NCI-H1694 (cell line): ENCODE measurements around the gene ST6GALNAC3.
"Not testable (repeated sequence)": the region's sequence is repeated elsewhere in the genome, so short reads cannot be mapped to it uniquely, and the experiment has no call there.

ENCODE experiments used
- DNase-seq: peaks from one replicate; lab custom pipeline; 2025; lab: John Stamatoyannopoulos, UW

The ST6GALNAC3 gene

DNA sequence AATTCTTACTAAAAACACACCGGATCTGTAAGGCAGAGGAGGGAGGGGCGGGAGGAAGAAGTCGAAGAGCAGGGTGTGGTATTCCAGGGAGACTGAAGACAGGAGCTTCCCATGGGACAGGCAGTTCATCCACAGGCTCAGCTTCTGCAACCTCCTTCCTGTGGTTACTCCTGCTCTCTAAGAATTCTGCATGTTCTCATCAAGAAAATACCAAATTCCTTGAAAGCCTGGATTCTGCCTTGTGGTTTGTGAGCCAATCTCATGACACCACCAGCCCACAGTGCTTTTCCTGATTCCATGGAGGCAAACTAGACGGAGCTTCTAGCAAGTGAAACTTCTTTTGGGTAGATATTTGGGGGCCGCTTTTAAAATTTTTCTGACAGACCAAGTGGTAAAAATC lies 1.1 kb upstream of the ST6GALNAC3 start:
- no peak for DNase-seq

DNA sequence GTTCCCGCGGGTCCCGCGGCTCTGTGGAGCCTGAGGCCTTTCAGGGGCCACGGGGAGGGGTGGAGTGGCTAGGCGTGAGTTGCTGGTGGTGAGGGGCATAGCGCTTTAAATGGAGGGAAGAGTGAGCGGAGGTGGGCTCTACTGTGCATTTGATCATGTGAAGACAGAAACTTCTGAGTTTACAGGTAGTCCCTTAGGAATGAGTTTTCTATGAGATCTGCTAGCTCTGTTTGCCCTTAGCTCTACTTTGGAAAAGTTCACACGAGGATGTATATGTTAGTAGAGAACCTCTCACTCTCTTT lies 593 bp downstream of the ST6GALNAC3 start:
- no peak for DNase-seq

DNA sequence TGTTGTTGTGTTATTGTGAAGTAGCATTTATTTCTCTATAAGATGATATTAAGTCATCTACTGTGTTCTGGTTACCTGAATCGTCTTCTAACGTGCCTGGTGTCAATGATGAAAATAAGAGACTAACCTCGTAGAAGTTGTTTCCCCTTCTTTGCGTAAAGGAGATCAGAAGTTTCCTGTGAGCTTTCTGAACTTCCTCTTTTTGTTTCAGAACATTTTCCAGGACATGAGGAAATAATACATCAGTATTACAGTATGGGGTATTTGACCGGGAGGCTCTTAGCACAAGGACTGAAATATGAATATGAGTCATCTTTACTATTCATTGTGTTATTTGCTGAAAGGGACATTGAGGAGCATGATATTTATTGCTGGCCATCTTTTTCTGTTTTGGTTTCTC lies 1.3 kb downstream of the ST6GALNAC3 start:
- no peak for DNase-seq

DNA sequence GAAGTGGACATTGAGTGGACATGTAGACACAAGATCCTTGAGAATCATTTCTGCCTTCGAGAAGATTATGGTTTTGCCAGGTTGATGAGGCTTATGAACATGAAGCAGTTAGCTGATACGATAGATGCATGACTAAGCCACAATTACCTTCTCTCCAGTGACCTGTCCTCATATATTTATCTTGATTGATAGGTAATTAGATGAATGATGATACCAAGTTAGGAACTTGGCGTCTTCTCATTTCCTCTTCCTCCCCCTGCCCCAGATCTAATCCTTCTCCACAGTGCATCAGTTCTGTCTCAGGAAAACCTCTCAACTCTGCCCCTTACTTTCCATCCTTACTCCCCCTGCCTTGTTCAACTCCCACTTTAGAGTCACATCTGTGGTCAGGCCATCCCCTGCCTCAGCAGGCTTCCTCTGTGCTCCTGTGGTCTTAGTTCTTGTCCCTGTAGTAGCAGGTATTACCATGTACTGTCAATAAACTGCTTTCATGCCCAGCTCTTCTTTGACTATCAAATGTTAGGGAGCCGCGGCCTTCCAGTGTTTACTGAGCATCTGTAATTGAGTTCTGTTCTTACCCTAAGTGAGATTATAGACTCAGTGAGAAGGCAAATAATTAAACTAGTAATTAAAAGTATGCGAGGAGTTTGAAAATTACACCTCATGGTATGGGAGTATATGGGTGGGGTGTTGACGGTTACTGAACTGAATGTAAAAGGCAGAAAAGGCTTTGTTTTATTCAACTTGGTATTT lies 5.1 kb downstream of the ST6GALNAC3 start:
- no peak for DNase-seq

DNA sequence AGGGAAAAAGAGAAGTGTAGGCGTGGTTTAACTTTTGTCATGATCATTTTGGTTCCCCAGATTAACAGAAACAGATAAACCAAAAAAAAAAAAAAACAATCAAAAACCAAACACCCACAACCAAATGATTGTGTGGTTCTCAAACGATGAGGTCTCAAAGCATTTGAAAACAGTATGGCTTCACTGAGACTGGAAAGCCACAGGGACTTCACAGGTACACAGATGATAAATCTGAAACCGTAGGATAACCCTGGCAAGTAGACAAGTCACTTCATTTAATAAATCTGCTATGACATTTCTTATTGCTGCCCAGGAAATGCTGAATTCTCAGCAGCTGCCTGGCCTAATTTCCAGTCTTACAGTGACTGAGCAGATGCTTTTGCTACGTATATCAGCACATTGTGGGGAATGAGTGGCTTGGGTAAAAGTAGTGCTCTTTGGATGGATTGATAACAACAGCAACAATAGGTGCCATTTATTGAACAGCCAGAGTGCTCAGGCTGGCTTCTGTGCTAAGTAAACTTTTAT lies 6.1 kb downstream of the ST6GALNAC3 start:
- DNase-seq = peak; percentile 18

DNA sequence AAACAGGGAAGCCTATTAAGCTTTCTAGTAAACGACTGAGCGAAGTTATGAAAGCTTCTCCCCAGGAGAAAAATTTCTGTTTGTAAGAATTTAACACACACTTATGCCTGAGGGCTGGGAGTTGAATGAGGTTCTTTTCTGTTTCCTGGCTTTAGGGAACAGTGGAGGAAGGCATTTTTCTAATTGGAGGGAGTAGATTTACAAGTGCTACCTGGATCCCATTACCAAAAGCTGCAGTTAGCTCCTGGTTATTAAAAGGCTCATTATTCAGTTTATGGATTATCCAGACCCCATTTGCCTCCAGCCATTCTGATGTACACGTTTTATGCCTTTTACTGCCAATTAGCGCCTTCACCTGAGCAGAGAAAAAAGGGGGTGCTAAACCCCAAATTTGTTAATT lies 7.5 kb downstream of the ST6GALNAC3 start:
- no peak for DNase-seq

DNA sequence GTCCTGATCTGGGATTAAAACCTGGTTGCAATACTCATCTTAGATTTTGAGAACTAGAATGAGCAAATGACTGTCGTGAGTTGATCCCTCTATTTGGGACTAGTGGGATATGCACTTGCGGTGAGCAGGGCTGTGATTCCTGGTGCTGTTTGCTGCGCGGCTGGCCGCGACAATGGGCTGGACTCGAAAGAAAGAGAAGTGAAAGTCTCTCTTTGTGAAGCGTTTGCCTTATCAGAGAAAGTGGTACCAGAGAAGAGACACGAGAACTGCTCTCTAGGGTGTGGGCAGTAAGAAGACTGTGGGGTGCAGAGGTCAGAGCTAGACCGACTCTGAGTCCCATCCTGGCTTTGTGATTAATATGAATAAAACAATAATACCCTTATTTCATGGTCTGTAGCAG lies 8.6 kb downstream of the ST6GALNAC3 start:
- DNase-seq = no peak

DNA sequence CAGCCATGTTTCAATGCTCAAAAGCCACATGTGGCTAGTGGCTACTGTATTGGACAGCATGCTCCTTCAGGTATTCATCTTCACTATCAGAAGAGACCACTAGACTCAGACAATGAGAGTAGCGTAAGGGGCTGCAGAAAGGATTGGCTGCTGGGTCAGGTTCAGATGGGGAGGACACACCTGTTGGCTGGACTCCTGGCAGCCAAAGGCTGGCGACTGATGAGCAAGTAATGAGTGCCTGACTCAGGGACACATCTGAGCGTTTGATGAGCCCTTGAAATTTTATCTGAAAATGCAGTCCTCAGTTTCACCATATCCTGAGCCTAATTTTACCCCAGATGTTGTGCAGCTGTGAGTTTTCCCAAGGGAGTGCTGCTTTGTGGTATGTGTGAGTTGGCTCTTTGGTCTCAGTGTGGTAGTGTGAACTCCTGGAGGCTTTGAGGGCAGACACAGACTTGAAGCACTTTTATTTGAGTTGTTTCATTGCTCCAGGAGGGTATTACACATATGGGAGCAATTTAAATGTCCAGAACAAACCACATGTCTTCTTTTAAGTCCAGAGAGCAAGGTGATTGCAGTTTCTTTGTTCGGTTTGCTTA lies 9.6 kb downstream of the ST6GALNAC3 start:
- DNase-seq = no peak

DNA sequence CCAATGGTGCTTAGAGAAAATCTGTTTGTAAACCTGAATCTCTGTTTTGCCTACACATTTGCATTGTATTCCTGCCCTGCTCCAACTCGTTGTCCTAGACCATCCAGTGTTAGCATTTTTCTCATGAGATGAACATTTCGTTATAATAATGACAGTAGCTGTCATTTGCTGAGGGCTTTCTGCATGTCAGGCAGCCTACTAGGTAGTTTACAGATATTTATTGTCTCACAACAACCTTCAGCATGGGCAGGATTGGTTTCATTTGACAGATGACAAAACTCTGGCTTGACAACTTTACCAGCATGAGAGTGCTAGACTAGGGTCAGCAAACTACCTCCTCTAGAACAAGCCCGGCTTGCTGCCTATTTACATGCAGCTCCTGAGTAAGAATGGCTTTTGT lies 10.1 kb downstream of the ST6GALNAC3 start:
- no peak for DNase-seq

DNA sequence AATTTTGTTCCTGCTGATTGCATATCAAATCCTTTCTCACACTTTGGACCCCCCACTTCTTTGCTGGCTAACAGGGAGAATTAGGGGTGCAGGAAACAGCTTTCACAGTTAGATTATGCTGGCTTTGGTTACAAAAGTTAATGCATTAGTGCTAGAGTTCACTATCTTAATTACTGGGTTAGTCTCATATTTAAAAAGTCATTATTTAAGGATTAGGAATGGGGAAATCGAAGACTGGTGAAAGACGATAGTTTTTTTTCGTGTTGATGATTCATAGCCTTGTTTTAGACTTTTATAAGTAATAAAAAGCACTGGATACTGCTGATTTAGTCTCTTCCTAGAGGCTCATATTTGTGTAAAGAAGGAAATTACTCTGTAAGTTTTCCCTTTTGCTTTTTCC lies 11.6 kb downstream of the ST6GALNAC3 start:
- no peak for DNase-seq

DNA sequence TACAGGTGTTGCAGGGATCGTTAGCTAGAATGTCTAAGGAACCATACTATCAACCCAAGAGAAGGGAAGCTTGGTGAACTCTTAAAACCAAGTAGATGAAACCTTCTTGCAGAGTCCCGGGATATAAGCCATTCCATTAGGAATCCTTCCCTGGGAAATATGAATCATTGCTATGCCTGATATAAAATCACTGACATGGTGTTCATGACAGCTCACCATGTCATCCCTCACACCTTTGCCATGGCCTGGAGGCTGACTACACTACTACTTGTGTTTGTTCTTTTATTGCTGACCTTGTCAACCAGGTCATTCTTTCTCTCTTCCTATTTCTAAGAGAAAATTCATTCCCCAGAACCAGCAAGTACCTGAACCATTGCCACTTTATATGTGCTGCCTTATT lies 12.1 kb downstream of the ST6GALNAC3 start:
- no peak for DNase-seq

DNA sequence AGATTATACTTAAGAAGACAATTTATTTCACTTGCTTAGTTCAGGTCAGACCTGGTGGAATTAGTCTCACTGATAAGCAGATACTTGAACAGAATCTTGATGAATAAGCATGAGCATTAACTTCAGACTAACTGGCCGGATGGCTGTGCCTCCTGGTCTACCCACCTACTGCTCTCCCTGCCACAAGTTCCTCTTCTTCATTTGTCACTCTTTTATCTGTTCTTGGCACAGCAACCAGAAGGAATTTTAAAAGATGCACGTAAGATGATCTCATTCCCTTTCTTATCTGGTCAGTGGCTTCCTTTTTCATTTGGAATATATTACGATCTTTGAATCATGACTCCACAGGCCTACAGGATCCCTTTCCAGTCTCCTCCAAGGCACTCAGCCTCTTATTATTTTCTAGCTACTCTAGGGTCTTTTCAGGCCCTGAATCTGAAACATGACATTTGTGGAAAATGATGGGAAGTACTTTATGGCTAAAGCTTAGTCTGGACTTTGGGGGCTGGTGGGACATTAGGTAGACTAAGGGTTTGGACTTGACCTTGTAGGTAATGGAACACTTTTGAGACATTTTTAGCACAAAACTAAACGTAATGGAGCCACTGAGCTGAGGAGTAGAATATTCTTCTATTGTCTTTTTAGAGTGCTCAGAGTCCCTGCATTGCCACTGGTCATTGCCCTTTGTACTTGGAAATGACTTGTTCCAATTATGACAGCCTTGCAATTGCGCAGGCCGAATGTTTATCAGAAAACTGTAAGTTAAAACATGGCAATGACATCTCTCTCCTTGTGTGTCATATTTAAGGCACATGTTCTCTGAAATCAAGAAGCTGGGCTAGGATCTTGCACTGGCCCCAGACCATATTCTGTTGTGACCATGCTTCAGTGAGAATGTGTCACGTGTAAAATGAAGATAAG lies 16.0 kb downstream of the ST6GALNAC3 start:
- DNase-seq = no peak

DNA sequence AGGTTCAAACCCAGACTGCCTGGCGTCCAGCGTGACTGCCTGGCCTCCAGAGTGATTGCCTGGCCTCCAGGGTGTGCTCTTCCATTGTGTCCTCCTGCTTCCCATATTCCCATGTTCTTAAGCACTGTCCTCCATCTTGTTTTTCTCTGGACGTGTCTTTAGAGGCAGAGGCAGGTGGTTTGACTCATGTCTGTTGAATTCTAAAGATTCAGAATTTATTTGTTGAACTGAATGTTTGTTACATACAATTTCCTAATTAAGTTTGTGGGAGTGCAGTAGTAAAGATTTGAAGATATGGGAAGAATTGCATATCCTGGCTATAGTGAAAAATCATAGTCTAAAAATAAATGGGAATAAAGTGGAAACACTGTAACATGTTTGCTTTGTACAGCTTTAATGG lies 18.3 kb downstream of the ST6GALNAC3 start:
- no peak for DNase-seq

DNA sequence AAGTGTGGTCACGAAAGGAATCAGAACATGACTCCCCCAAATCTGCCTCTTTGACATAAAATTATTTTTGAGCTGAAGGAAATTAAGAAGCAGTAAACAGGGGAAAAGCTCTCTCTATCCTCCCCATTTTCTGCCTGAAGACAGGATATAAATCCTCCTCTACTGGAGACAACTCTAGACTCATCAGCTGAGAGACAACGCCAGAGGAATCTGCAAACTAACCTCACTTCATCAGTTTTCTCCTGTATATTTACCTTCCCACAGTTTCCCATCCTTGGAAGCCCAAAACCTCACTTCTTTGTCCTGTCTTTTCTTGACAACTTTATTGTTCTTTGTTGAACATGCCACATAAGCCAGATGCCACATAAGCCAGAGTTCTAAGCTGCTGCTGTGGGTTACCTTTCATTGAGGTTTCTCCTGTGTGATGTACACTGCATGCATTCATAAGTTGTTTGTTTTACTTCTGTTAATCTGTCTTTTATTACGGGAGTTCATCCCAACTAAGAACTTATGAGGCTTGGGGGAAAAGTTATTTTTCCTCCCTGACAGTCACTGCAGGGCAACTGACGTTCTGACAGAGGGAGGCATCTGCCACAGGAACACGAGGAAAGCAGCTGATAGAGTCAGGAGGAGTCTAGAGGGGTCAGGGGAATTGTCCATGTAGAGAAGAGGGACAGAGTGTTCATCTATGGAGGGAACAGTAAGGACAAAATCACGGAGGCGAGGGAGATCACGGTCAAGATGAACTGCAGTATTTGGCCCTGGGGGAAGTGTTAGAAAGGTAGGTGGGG lies 19.2 kb downstream of the ST6GALNAC3 start:
- DNase-seq = no peak

DNA sequence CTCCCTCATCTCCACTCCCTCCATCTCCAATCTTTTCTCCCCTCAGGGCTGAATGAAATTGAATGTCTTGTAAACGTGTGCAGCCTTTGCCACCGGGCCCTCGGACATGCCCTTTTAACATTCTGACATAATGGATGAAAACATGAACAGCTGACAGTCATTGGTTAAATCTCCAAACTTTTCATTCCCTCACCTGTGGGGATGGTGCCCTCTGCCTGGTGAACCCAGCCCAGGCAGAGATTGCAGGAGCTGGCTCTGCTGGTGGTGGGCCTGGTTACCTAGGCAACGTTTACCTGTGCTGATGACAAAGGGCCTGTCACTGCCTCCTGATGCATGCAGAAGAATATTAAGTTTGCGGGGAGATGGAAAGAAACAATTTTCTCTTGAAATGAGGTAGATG lies 21.3 kb downstream of the ST6GALNAC3 start:
- DNase-seq = no peak

DNA sequence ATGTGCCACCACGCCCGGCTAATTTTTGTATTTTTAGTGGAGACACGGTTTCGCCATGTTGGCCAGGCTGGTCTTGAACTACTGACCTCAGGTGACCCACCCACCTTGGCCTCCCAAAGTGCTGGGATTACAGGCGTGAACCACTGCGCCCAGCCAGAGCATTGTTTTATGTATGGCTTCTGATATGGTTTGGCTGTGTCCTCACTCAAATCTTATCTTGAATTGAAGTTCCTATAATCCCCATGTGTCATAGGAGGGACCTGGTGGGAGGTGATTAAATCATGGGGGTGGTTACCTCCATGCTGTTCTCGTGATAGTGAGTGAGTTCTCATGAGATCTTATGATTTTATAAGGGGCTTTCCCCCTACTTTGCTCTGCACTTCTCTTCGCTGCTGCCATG lies 22.5 kb downstream of the ST6GALNAC3 start:
- not testable (repeated sequence) for DNase-seq

DNA sequence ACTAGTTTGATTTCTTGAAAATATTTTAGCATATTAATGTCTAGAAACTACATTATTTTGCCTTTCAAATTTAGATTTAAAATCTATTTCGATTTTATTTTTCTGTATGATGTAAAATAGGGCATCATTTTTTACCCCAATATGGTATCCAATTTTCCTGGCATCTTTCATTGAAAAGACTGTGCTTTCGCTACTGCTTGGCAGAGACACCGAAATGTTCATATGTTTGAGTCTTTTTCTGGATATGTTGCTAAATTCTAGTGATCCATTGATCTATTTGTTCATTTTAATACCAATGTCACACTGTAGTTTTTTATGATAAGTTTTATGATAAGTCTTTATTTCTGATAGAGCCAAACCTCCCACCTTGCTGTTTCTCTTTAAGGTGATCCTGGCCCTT lies 24.3 kb downstream of the ST6GALNAC3 start:
- DNase-seq = no peak

DNA sequence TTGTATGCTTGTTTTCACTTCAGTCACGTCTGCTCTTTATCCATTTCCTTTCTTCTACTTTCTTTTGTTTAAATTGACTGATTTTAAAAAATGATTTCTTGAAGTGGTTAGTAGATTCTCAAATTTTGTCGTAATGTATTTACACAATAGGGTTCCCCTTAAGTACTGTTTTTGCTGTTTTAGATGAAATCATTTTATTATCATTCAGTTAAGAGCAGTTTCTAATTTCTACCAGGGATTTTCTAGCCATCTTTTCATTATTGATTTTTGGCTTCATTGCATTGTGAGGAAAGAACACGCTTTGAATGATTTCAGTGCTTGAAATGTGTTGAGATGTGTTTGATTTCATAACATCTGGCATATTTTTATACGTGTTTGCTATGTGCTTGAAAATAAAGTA lies 27.0 kb downstream of the ST6GALNAC3 start:
- no peak for DNase-seq

DNA sequence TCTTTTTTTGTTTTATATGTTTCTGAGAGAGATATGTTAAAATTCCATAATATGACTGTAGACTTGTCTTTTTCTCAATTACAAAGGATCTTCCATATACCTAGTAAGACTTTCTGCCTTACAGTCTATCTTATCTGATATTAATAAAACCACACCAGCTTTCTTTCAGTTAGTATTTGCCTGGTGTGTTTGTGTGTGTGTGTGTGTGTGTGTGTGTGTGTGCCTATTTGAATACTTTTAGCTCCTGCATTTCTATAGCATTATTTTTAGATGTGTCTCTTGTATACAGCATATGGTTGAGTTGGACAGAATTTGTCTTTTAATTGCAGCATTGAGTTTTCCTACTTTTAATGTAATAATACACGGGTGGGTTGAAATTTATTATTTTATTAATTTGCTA lies 27.5 kb downstream of the ST6GALNAC3 start:
- no peak for DNase-seq

DNA sequence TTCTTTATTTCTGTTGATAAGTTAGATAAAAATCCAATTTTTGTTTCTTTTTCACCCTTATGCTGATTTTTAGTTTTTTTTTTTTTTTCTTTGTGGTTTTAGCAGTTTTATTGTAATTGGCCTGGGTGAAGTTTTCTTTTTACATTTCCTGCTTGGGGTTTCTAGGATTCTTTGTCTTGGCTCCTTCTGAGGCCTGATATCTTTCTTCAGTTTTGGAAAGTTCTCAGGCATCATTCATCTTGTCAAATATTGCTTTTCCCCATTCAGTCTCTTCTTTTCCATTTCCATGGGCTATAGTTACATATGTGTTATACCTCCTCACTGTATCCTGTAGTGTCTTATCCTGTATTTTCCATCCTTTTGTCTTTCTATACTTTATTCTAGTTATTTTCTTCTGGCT lies 28.5 kb downstream of the ST6GALNAC3 start:
- DNase-seq = no peak

DNA sequence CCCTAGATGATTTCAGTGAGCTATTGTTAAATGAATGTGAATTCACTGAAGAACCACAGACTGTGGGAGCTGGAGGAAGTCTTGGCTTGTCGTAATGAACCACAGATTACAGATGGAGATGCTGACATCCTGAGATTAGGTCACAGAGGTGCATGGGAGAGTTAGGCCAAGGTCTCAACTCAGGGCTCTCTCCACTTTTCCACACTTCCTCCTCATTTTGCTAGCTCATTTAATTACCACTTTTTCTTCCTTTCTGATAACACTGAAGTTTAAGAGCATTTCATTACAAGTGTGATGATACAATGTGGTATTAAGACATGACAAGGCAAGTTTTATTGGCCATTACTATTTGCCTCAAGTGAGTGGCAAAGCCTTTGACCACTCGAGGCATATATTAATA lies 30.8 kb downstream of the ST6GALNAC3 start:
- no peak for DNase-seq

DNA sequence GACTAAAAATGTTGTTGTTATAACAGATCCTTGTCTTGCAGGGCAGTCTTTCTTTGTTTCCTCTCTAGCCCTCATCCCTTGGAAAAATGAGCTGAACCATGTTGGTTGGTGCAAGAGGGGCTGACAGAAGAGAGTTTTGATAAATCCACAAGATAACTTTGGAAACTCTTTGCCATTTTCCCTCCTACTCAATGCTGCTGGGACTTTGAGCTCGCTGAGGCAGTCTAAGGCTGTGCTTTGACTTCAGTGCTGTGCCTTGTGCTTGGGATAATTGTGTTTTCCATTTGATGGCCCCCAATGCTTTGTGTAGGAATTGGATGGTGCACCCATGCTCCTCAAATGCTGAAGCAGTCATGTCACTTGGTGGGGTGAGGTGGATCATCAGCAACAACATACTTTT lies 31.7 kb downstream of the ST6GALNAC3 start:
- no peak for DNase-seq
